IPS-NIHi7 (cell line): Measurements from ENCODE around the gene GRM7.

Experiments
- DNase-seq: peaks from one replicate; pipeline ENCODE4 v3.0.0; 2012; ENCODE audit warnings: mixed read lengths; ENCODE audit errors: extremely low spot score

GRM7 gene

GRCh38 chr3:7146529-7146928, 285.6 kb downstream of the GRM7 start:
- DNase-seq = no peak

- DNase-seq = no peak
Measured at GRCh38 chr3:7158516-7158915, 297.6 kb downstream of the GRM7 start.

GRCh38 chr3:7160689-7161088, 299.8 kb downstream of the GRM7 start:
- no peak for DNase-seq

DNA sequence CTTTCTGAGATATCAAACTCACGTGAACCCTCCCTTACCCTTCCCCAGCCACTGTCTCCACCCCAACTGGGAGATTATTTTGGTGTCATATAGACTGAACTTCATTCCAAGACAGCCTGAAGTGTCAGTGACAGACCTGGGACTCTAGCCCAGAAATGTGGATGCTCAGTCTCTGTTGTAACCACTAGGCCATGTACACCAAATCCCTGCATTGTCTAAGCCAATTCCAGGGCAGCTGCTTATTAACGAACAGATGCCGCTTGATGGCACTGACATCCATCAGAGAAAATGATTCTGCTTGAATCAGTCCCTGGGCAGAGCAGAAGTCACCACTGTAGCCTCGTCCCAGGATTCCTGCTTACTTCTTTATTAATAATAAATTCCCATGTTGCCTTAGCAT, 305.5 kb downstream of the GRM7 start:
- no peak for DNase-seq

DNA sequence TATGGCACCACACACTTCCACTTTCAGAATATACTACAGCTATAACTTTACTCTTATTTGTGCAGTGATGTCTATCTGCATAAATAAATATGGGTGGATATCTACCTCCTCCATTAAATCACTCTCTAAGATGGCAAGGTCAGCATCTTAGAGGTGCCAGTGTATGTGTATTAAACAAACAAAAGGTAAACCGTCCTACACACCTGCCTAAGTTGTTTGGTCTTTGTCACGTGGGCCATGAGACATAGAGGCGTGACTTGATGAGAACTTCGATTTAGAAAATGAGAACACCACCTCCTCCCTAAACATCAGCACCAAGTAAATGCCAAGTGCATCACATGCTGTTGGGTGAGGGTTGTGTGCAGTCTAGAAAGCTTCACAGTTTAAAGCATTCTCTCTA, 310.6 kb downstream of the GRM7 start:
- DNase-seq = no peak

GRCh38 chr3:7172996-7173395, 312.1 kb downstream of the GRM7 start:
- DNase-seq = no peak

- DNase-seq = no peak
Measured at GRCh38 chr3:7188551-7188950, 327.6 kb downstream of the GRM7 start.

- DNase-seq = no peak
Measured at GRCh38 chr3:7190095-7190494, 329.2 kb downstream of the GRM7 start.

- DNase-seq = no peak
Measured at GRCh38 chr3:7193269-7193668, 332.4 kb downstream of the GRM7 start.

DNA sequence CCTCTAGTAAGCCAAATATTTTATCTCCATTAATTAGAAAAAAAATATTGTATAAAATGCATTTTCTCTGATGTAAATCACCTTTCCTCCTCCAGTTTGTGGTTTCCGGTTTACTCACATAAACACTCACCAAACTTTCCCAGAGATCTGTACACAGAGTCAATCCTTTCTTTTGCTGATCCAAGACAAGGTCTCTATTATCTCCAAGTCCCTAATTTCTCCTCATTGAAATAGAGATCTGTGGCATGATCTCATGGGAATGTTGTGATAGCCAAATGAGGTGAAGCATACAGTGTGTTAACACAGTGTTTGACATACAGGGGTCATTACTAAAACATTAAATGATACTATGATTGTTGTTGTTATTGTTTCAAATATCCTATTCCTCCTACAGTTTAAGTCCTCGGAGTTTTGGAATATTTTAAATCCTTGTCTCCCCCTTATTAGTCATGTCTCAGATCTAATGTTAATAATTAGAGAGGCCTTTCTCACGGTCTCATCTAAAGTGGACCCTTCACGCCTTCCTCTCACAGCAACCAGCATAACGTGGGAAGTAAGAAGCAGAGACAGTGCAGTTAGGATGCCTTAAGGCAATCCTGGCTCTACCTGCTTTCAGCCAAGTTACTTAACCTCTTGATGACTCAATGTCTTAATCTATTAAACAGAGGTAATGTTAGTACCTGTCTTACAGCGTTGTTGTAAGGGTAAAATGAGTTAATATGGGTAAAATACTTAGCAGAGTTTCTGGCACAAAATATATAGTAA, 333.3 kb downstream of the GRM7 start:
- DNase-seq = no peak

- DNase-seq = no peak
Measured at GRCh38 chr3:7195934-7196333, 335.0 kb downstream of the GRM7 start.

DNA sequence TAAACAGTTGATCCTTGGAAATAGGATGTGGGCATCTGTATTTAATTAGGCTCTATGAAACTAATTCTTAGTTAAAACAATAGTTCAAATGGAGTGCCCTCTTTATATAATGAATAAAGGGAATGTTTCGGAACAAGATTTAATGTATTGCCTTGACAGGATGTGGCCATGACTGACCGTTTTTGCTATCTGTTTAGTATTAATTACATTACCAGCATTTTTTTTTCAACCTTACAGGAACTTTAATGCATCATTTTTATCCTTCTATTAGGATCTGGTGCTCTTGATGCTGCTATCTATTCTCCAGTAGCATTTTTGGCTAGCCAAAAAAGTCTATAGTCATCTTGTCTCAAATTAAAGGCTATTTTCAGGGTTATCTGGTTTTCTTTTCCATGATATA, 340.9 kb downstream of the GRM7 start:
- no peak for DNase-seq

- no peak for DNase-seq
Measured at GRCh38 chr3:7203969-7204847, 343.3 kb downstream of the GRM7 start.

GRCh38 chr3:7204848-7205156, 343.9 kb downstream of the GRM7 start:
- DNase-seq = no peak

- no peak for DNase-seq
Measured at GRCh38 chr3:7205535-7205934, 344.6 kb downstream of the GRM7 start.

GRCh38 chr3:7205962-7206361, 345.0 kb downstream of the GRM7 start:
- no peak for DNase-seq

- no peak for DNase-seq
Measured at GRCh38 chr3:7207125-7207524, 346.2 kb downstream of the GRM7 start.

DNA sequence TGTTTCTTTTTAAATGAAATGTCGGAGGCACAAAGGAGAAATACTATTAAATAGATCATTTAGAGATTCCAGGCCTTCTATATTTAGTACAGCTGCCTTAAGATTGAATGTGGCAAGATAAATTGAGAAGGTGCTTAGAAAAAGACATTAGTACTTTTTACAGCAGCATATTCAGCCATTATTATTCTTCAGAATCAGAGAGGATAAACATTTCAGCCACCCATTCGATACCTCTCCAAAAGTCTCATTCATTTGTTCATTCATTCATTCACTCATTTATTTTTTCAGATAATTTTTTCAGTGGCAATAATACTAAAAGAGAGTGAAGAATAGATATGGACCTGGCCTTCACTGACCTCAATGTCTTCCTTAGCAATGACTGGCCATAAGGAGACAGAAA, 347.0 kb downstream of the GRM7 start:
- DNase-seq = no peak

DNA sequence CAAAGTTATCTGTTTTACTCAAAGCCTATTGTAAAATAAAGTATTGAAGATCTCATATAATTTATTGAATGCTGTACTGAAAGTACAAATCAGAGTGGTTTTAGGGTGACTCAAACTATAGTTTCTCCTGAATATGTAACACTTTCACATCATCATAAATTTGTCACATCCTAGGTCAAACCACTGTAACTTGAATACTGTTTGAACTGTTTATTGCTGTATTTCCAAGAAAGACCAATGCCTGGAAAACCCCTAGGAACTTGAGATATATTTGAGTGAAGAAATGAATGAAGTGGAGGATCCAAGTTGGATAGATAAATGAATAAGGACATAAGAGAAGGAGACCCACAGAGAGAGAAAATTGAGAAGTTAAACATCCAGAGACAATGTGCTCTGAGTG, 348.2 kb downstream of the GRM7 start:
- DNase-seq = no peak

GRCh38 chr3:7211740-7212139, 350.8 kb downstream of the GRM7 start:
- no peak for DNase-seq

- DNase-seq = no peak
Measured at GRCh38 chr3:7215706-7216105, 354.8 kb downstream of the GRM7 start.

DNA sequence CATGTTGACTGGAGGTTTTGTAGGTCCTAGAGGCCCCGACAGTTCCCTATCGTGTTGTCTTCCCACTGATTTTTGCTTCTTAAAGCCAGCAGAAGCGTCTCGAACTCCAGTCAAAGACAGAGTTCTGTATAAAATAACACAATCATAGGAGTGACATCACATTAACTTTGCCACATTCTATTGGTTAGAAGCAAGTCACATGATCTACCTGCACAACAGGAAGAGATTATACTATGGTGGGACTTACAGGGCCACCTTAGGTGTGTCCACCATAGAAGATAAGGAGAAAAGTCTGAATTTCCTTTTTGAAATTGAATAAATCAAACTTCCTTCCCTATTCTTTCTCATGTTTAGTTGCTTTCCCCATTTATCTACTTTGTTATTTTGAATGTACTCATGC, 365.5 kb downstream of the GRM7 start:
- DNase-seq = no peak

DNA sequence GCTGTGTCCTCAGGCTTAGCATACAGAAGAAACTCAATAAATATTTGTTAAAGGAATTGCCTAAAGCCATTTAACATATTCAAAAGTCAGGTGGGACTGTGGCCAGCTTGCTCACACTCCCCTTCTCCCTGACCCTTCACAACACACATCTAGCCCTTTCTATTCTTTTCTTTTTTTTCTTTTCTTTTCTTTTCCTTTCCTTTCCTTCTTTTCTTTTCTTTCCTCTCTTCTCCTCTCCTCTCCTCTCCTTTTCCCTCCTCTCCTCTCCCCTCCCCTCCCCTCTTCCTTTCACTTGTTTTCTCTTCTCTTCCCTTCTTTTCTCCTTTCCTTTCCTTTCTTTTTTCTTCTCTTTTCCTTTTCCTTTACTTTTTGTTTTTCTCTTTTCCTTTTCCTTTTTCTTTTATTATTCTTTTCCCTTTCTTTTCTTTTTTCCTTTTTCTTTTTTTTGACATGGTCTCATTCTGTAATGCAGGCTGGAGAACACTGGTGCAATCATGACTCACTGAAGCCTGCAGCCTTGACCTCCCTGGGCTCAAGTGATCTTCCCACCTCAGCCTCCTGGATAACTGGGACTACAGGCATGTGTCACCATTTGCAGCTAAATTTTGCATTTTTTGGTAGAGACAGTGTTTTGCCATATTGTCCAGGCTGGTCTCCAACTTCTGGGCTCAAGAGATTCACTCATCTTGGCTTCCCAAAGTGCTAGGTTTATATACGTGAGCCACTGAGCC, 377.8 kb downstream of the GRM7 start:
- DNase-seq = no peak
